HepG2 (cell line): ENCODE data around the gene ZNF440. TPM values are rescaled to one million over a fixed set of nuclear protein-coding genes. Genes with fewer than 3 reads are reported as not detected.

ENCODE experiments used
- AGO1 ChIP-seq: fragments of 200-400 bp; formaldehyde crosslinking; IDR thresholded peaks from 2 replicates; pipeline ENCODE4 v1.6.1; 2017; ENCODE audit warnings: mild to moderate bottlenecking, low read depth, low read length, moderate library complexity; ENCODE audit not compliant: poor library complexity, severe bottlenecking
- ERF ChIP-seq: IDR thresholded peaks from 2 replicates; pipeline ENCODE4 v1.6.1; 2018; ENCODE audit warnings: missing biosample characterization, missing genetic modification reagents
- LCORL ChIP-seq, 2 experiments: fragments of 450-650 bp in 1 of 2; sonication (generic) in 1 of 2; formaldehyde crosslinking in 1 of 2; IDR thresholded peaks; 2 replicates each; pipeline versions ENCODE4 v1.5.0 to v1.6.1; 2017 to 2020; ENCODE audit warnings: antibody characterized with exemption in 1 of 2, missing genetic modification reagents in 1 of 2
- NFATC3 ChIP-seq: sonication (generic); formaldehyde crosslinking; IDR thresholded peaks from 2 replicates; pipeline ENCODE4 v1.5.1; 2020; ENCODE audit warnings: mild to moderate bottlenecking, missing genetic modification reagents
- PHF20 ChIP-seq: sonication (generic); formaldehyde crosslinking; IDR thresholded peaks from 2 replicates; pipeline ENCODE4 v1.5.0; 2020; ENCODE audit warnings: mild to moderate bottlenecking, missing genetic modification reagents
- SIX4 ChIP-seq: sonication (generic); formaldehyde crosslinking; IDR thresholded peaks from 2 replicates; pipeline ENCODE4 v1.4.0; 2020; ENCODE audit warnings: missing genetic modification reagents
- SKIL ChIP-seq: sonication (generic); formaldehyde crosslinking; IDR thresholded peaks from 2 replicates; pipeline ENCODE4 v1.8.0; 2022; ENCODE audit warnings: missing genetic modification reagents, mild to moderate bottlenecking, moderate library complexity, borderline replicate concordance
- SP4 ChIP-seq: sonication (generic); formaldehyde crosslinking; IDR thresholded peaks from 2 replicates; pipeline ENCODE4 v1.8.1; 2023; ENCODE audit warnings: mild to moderate bottlenecking, missing genetic modification reagents
- SRSF1 ChIP-seq: fragments of 200-400 bp; formaldehyde crosslinking; optimal IDR thresholded peaks from 2 replicates; pipeline ENCODE3; 2017; ENCODE audit warnings: mild to moderate bottlenecking, low read depth, low read length, moderate library complexity
- YEATS4 ChIP-seq: sonication (generic); formaldehyde crosslinking; IDR thresholded peaks from 2 replicates; pipeline ENCODE4 v1.4.0; 2020; ENCODE audit warnings: missing genetic modification reagents, borderline replicate concordance
- YY1 ChIP-seq: IDR thresholded peaks from 2 replicates; pipeline ENCODE4 v1.6.1; 2011; ENCODE audit warnings: low read length, low read depth, moderate library complexity, mild to moderate bottlenecking; ENCODE audit not compliant: insufficient read depth, insufficient replicate concordance
- ZFP36L1 ChIP-seq: sonication (generic); formaldehyde crosslinking; IDR thresholded peaks from 2 replicates; pipeline ENCODE4 v1.8.0; 2022; ENCODE audit warnings: mild to moderate bottlenecking, missing genetic modification reagents, moderate library complexity
- ZNF335 ChIP-seq: sonication (generic); formaldehyde crosslinking; IDR thresholded peaks from 2 replicates; pipeline ENCODE4 v1.4.0; 2020; ENCODE audit warnings: missing genetic modification reagents
- ZNF34 ChIP-seq: sonication (generic); formaldehyde crosslinking; IDR thresholded peaks from 2 replicates; pipeline ENCODE4 v1.4.0; 2020; ENCODE audit warnings: mild to moderate bottlenecking, missing genetic modification reagents, borderline replicate concordance
- ZNF564 ChIP-seq: sonication (generic); formaldehyde crosslinking; IDR thresholded peaks from 2 replicates; pipeline ENCODE4 v1.8.1; 2023; ENCODE audit warnings: mild to moderate bottlenecking, missing genetic modification reagents
- ZNF574 ChIP-seq: sonication (generic); formaldehyde crosslinking; IDR thresholded peaks from 2 replicates; pipeline ENCODE4 v1.4.0; 2020; ENCODE audit warnings: missing genetic modification reagents
- ZNF710 ChIP-seq: sonication (generic); formaldehyde crosslinking; IDR thresholded peaks from 2 replicates; pipeline ENCODE4 v1.5.0; 2020; ENCODE audit warnings: mild to moderate bottlenecking, missing genetic modification reagents, borderline replicate concordance
- ZSCAN21 ChIP-seq: sonication (generic); formaldehyde crosslinking; IDR thresholded peaks from 2 replicates; pipeline ENCODE4 v1.8.0; 2022; ENCODE audit warnings: mild to moderate bottlenecking, missing genetic modification reagents, moderate library complexity, borderline replicate concordance
- polyA plus RNA-seq, 8 experiments: library from polyadenylated mRNA; depleted of rRNA in 3 of 8; stranded (reverse) in 7 of 8; unstranded in 1 of 8; fragments of >200 nt; fragmentation: Illumina TruSeq in 4 of 8; extraction: Trizol in 4 of 8; gene quantifications; 2 replicates each; pipeline versions ENCODE4 v1.2.1 to v1.2.3, GENCODE V29; 2011 to 2016; ENCODE audit warnings: low read depth in 4 of 8, missing spikeins in 1 of 8, mixed read lengths in 1 of 8; ENCODE audit not compliant: insufficient read depth in 1 of 8
- total RNA-seq, 5 experiments: library from RNA; depleted of rRNA; stranded (reverse); fragments of >200 nt; fragmentation: Illumina TruSeq; extraction: Trizol; gene quantifications; 2 replicates each; pipeline ENCODE4 v1.2.3, GENCODE V29; 2016; ENCODE audit warnings: low read depth in 1 of 5
- TF ChIP-seq, protein P1 (sequence below): conservative IDR thresholded peaks from 2 replicates; pipeline ENCODE4 v1.6.1; 2018; ENCODE audit warnings: missing genetic modification reagents

Gene ZNF440
- total and polyA plus RNA-seq, 2 of the 13 experiments (the other 11 are each of a cell fraction or from before 2014, with no cell fraction given): 2.7 to 12.4 TPM

- TF ChIP-seq NFATC3 (CRISPR knock-in tag) (0 out of 2 replicates have a peak, but pooled peaks have one; percentile 31), SP4 (CRISPR knock-in tag) (peak; percentile 91), ZNF574 (CRISPR knock-in tag) (peak; percentile 45; the same call in 1 of the 2 replicates), PHF20 (CRISPR knock-in tag) (peak; percentile 75), LCORL (IDR thresholded peaks at IDR 0.05) (no peak), LCORL (CRISPR knock-in tag; IDR thresholded peaks at IDR 0.05) (0 out of 2 replicates have a peak, but pooled peaks have one; percentile 13), ZNF564 (peak; percentile 42; the same call in 1 of the 2 replicates), SIX4 (CRISPR knock-in tag) (no peak), ZSCAN21 (CRISPR knock-in tag) (peak; percentile 80; the same call in 1 of the 2 replicates), ZNF34 (CRISPR knock-in tag) (peak; percentile 76), SKIL (CRISPR knock-in tag) (peak; percentile 60; the same call in 1 of the 2 replicates), ZNF710 (peak; percentile 58; the same call in 1 of the 2 replicates), ZFP36L1 (peak; percentile 79), ZNF335 (peak; percentile 63), YY1 (peak; percentile 16), YEATS4 (CRISPR knock-in tag) (peak; percentile 71), SRSF1 (peak; percentile 22), AGO1 (no peak), ERF (CRISPR knock-in tag) (0 out of 2 replicates have a peak, but pooled peaks have one; percentile 52)
- TF ChIP-seq, protein P1, sequence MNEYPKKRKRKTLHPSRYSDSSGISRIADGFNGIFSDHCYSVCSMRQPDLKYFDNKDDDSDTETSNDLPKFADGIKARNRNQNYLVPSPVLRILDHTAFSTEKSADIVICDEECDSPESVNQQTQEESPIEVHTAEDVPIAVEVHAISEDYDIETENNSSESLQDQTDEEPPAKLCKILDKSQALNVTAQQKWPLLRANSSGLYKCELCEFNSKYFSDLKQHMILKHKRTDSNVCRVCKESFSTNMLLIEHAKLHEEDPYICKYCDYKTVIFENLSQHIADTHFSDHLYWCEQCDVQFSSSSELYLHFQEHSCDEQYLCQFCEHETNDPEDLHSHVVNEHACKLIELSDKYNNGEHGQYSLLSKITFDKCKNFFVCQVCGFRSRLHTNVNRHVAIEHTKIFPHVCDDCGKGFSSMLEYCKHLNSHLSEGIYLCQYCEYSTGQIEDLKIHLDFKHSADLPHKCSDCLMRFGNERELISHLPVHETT (CRISPR knock-in tag): 0 out of 2 replicates have a peak, but pooled peaks have one; percentile 25
Measured at GRCh38 chr19:11766597-11767591, 47.2 kb upstream of the ZNF440 start, which contains the start of gene ZNF441 (continued).
